NT2/D1 (cell line): ENCODE data around the gene TAC4.

ENCODE experiments used
- DNase-seq: peaks from one replicate; pipeline ENCODE4 v3.0.0-alpha.2; 2011; ENCODE audit warnings: low read depth, low spot score
- H3K27me3 ChIP-seq: 2 replicates; pipeline ENCODE4 v1.6.0; 2011; ENCODE audit warnings: mild to moderate bottlenecking; ENCODE audit not compliant: insufficient read length, insufficient read depth
- H3K36me3 ChIP-seq: 2 replicates; pipeline ENCODE4 v1.6.1; 2011; ENCODE audit warnings: mild to moderate bottlenecking, low read length, mixed read lengths; ENCODE audit not compliant: insufficient read depth, insufficient read length
- H3K4me1 ChIP-seq: 2 replicates; pipeline ENCODE4 v1.5.1; 2011; ENCODE audit not compliant: insufficient read depth, insufficient read length
- H3K4me3 ChIP-seq: 2 replicates; pipeline ENCODE4 v1.5.1; 2011; ENCODE audit warnings: low read depth; ENCODE audit not compliant: insufficient read length
- H3K9ac ChIP-seq: 2 replicates; pipeline ENCODE4 v1.6.0; 2011; ENCODE audit warnings: low read depth; ENCODE audit not compliant: insufficient read length
- H3K9me3 ChIP-seq: 2 replicates; pipeline ENCODE4 v1.5.1; 2011; ENCODE audit warnings: mild to moderate bottlenecking, low read length; ENCODE audit not compliant: insufficient read depth
- SUZ12 ChIP-seq: IDR thresholded peaks from 2 replicates; pipeline ENCODE4 v1.6.1; 2011; ENCODE audit not compliant: insufficient read length, insufficient read depth; ENCODE audit errors: extremely low read depth
- YY1 ChIP-seq: IDR thresholded peaks from 2 replicates; pipeline ENCODE4 v1.6.1; 2011; ENCODE audit not compliant: insufficient read length, insufficient read depth
- ZNF274 ChIP-seq: IDR thresholded peaks from 2 replicates; pipeline ENCODE4 v1.6.1; 2011; ENCODE audit warnings: mild to moderate bottlenecking, low read depth, low read length

TAC4 gene

GRCh38 chr17:49872754-49873377, 25.0 kb upstream of the TAC4 start:
- H3K4me1 ChIP-seq = peaks cover 28% of the 10 kb centered on the region
- H3K36me3 ChIP-seq = no peaks in the 10 kb centered on the region
- H3K4me3 ChIP-seq = no peak overlapping the region
- H3K9me3 ChIP-seq = no peaks in the 10 kb centered on the region
- no peak for DNase-seq
- H3K9ac ChIP-seq = no peak overlapping the region
- no peaks in the 10 kb centered on the region for H3K27me3 ChIP-seq
- TF ChIP-seq SUZ12 (no peak), ZNF274 (no peak), YY1 (no peak)

- no peak for DNase-seq
- Histone ChIP-seq H3K4me3 (no peak overlapping the region), H3K4me1 (peaks cover 28% of the 10 kb centered on the region), H3K36me3 (no peaks in the 10 kb centered on the region), H3K9me3 (no peaks in the 10 kb centered on the region), H3K27me3 (no peaks in the 10 kb centered on the region), H3K9ac (no peak overlapping the region)
- no peak for TF ChIP-seq SUZ12
Measured at GRCh38 chr17:49871211-49871610, 23.3 kb upstream of the TAC4 start.

- no peak overlapping the region for H3K9ac ChIP-seq
- H3K36me3 ChIP-seq = no peaks in the 10 kb centered on the region
- H3K4me1 ChIP-seq = peaks cover 28% of the 10 kb centered on the region
- no peaks in the 10 kb centered on the region for H3K27me3 ChIP-seq
- no peak for DNase-seq
- H3K4me3 ChIP-seq = no peak overlapping the region
- TF ChIP-seq YY1 = no peak
- no peak for TF ChIP-seq ZNF274
- no peak for TF ChIP-seq SUZ12
- no peaks in the 10 kb centered on the region for H3K9me3 ChIP-seq
Measured at GRCh38 chr17:49870298-49870697, 22.4 kb upstream of the TAC4 start.

- no peaks in the 10 kb centered on the region for H3K9me3 ChIP-seq
- no peaks in the 10 kb centered on the region for H3K36me3 ChIP-seq
- no peaks in the 10 kb centered on the region for H3K27me3 ChIP-seq
- H3K9ac ChIP-seq = no peak overlapping the region
- DNase-seq = no peak
- peaks cover 31% of the 10 kb centered on the region for H3K4me1 ChIP-seq
- no peak overlapping the region for H3K4me3 ChIP-seq
- TF ChIP-seq ZNF274 = no peak
- no peak for TF ChIP-seq YY1
- TF ChIP-seq SUZ12 = no peak
Measured at GRCh38 chr17:49869038-49869374, 21.1 kb upstream of the TAC4 start.

GRCh38 chr17:49866882-49867413, 19.1 kb upstream of the TAC4 start:
- no peak for TF ChIP-seq YY1
- TF ChIP-seq SUZ12 = no peak
- no peak for TF ChIP-seq ZNF274
- Histone ChIP-seq H3K36me3 (no peaks in the 10 kb centered on the region), H3K9ac (no peak overlapping the region), H3K9me3 (no peaks in the 10 kb centered on the region), H3K4me1 (peaks cover 27% of the 10 kb centered on the region), H3K4me3 (no peak overlapping the region), H3K27me3 (no peaks in the 10 kb centered on the region)
- DNase-seq = no peak

GRCh38 chr17:49866019-49866380, 18.1 kb upstream of the TAC4 start:
- Histone ChIP-seq H3K9ac (no peak overlapping the region), H3K4me3 (no peak overlapping the region), H3K27me3 (no peaks in the 10 kb centered on the region), H3K36me3 (no peaks in the 10 kb centered on the region), H3K4me1 (peaks cover 30% of the 10 kb centered on the region), H3K9me3 (no peaks in the 10 kb centered on the region)
- TF ChIP-seq SUZ12 = no peak
- TF ChIP-seq YY1 = no peak
- TF ChIP-seq ZNF274 = no peak
- DNase-seq = no peak

GRCh38 chr17:49862781-49863331, 15.0 kb upstream of the TAC4 start:
- DNase-seq = no peak
- Histone ChIP-seq H3K9ac (no peak overlapping the region), H3K4me3 (no peak overlapping the region)

More at GRCh38 chr17:49862781-49863331, 15.0 kb upstream of the TAC4 start:
- Histone ChIP-seq H3K36me3 (no peaks in the 10 kb centered on the region), H3K4me1 (peaks cover 26% of the 10 kb centered on the region), H3K9me3 (no peaks in the 10 kb centered on the region), H3K27me3 (no peaks in the 10 kb centered on the region)
- TF ChIP-seq SUZ12 (no peak), ZNF274 (no peak), YY1 (no peak)
